Esophagus muscularis mucosa (tissue), 4 donors: Measurements from ENCODE around the gene ANKRD13B.

Experiments used
- CTCF ChIP-seq, 3 experiments: fragments of 200-600 bp in 2 of 3; fragments of 450-650 bp in 1 of 3; sonication (generic) in 2 of 3; IDR thresholded peaks; one replicate each; pipeline ENCODE4 v1.5.1; 2017 to 2019; ENCODE audit warnings: antibody characterized with exemption in 3 of 3, mild to moderate bottlenecking in 2 of 3, moderate library complexity in 1 of 3
- EP300 ChIP-seq: sonication (generic); formaldehyde crosslinking; IDR thresholded peaks from one replicate; pipeline ENCODE4 v1.6.1; 2017; ENCODE audit warnings: antibody characterized with exemption
- POLR2A ChIP-seq: fragments of 450-650 bp; IDR thresholded peaks from one replicate; pipeline ENCODE4 v1.6.1; 2017; ENCODE audit warnings: antibody characterized with exemption, moderate library complexity, mild to moderate bottlenecking, low read depth

GRCh38 chr17:29623283-29623647 is 30.3 kb downstream of the ANKRD13B start:
- TF ChIP-seq POLR2A (no peak), CTCF (IDR thresholded peaks at IDR 0.05) (no peak), EP300 (no peak)
